H9 (cell line): ENCODE results near the gene ABCA1. TPM values are rescaled to one million over a fixed set of nuclear protein-coding genes. Genes with fewer than 3 reads are reported as not detected.

Experiments used
- DNase-seq: peaks from one replicate; pipeline ENCODE4 v3.0.0-alpha.2; 2017
- H2AFZ ChIP-seq: one replicate; pipeline ENCODE4 v1.6.1; 2013; ENCODE audit warnings: mild to moderate bottlenecking, low read length, control low read depth, moderate library complexity
- H2AK5ac ChIP-seq: 2 replicates; pipeline ENCODE4 v1.6.1; 2013; ENCODE audit warnings: low read length, control low read depth, mixed read lengths; ENCODE audit not compliant: insufficient read length
- H2BK120ac ChIP-seq: one replicate; pipeline ENCODE4 v1.6.1; 2013; ENCODE audit warnings: low read depth, mild to moderate bottlenecking, low read length, control low read depth, inconsistent platforms; ENCODE audit not compliant: poor library complexity, severe bottlenecking
- H2BK12ac ChIP-seq: 2 replicates; pipeline ENCODE4 v1.6.1; 2013; ENCODE audit warnings: low read length, control low read depth, mixed read lengths, low read depth; ENCODE audit not compliant: insufficient read length
- H2BK15ac ChIP-seq: 2 replicates; pipeline ENCODE4 v1.6.1; 2013; ENCODE audit warnings: low read depth, low read length, control low read depth
- H2BK20ac ChIP-seq: one replicate; pipeline ENCODE4 v1.6.1; 2013; ENCODE audit warnings: low read depth, mild to moderate bottlenecking, low read length, control low read depth, inconsistent platforms; ENCODE audit not compliant: poor library complexity, severe bottlenecking
- H2BK5ac ChIP-seq: 2 replicates; pipeline ENCODE4 v1.6.1; 2013; ENCODE audit warnings: low read length, control low read depth, mixed read lengths; ENCODE audit not compliant: insufficient read length
- H3K14ac ChIP-seq: 2 replicates; pipeline ENCODE4 v1.6.1; 2013; ENCODE audit warnings: low read length, control low read depth; ENCODE audit not compliant: insufficient read depth
- H3K18ac ChIP-seq: 2 replicates; pipeline ENCODE4 v1.6.1; 2013; ENCODE audit warnings: low read depth, mild to moderate bottlenecking, mixed read lengths, low read length, control low read depth; ENCODE audit not compliant: insufficient read length
- H3K23ac ChIP-seq: 2 replicates; pipeline ENCODE4 v1.6.1; 2013; ENCODE audit warnings: low read length, control low read depth, mixed read lengths, low read depth; ENCODE audit not compliant: insufficient read length
- H3K23me2 ChIP-seq: 2 replicates; pipeline ENCODE4 v1.6.1; 2013; ENCODE audit warnings: low read depth, mild to moderate bottlenecking, mixed read lengths, low read length, control low read depth; ENCODE audit not compliant: insufficient read length, poor library complexity, severe bottlenecking
- H3K27ac ChIP-seq: 2 replicates; pipeline ENCODE4 v1.5.1; 2013; ENCODE audit warnings: low read length, control low read depth, mixed read lengths, low read depth; ENCODE audit not compliant: insufficient read length
- H3K27me3 ChIP-seq: 2 replicates; pipeline ENCODE4 v1.6.1; 2013; ENCODE audit warnings: low read length, control low read depth, inconsistent platforms; ENCODE audit not compliant: insufficient read depth
- H3K4ac ChIP-seq: 2 replicates; pipeline ENCODE4 v1.6.1; 2013; ENCODE audit warnings: low read depth, mild to moderate bottlenecking, control low read depth, inconsistent platforms, low read length, moderate library complexity
- H3K4me1 ChIP-seq: 2 replicates; pipeline ENCODE4 v1.6.1; 2013; ENCODE audit warnings: low read length, control low read depth, inconsistent platforms; ENCODE audit not compliant: insufficient read depth
- H3K4me2 ChIP-seq: 2 replicates; pipeline ENCODE4 v1.6.1; 2013; ENCODE audit warnings: low read length, control low read depth, mixed read lengths; ENCODE audit not compliant: insufficient read length, insufficient read depth
- H3K56ac ChIP-seq: 2 replicates; pipeline ENCODE4 v1.6.1; 2013; ENCODE audit warnings: low read depth, mild to moderate bottlenecking, mixed read lengths, low read length, control low read depth; ENCODE audit not compliant: insufficient read length
- H3K79me1 ChIP-seq: 2 replicates; pipeline ENCODE4 v1.6.1; 2013; ENCODE audit warnings: low read depth, mild to moderate bottlenecking, moderate library complexity, low read length, control low read depth, inconsistent platforms; ENCODE audit not compliant: insufficient read depth, poor library complexity, severe bottlenecking
- H3K79me2 ChIP-seq: 2 replicates; pipeline ENCODE4 v1.6.1; 2013; ENCODE audit warnings: low read length, control low read depth, inconsistent platforms; ENCODE audit not compliant: insufficient read depth
- H3K9ac ChIP-seq: 2 replicates; pipeline ENCODE4 v1.6.1; 2013; ENCODE audit warnings: low read length, control low read depth, mixed read lengths; ENCODE audit not compliant: insufficient read length; ENCODE audit errors: extremely low read depth
- H3K9me3 ChIP-seq: one replicate; pipeline ENCODE4 v1.6.1; 2013; ENCODE audit warnings: low read depth, low read length, inconsistent platforms; ENCODE audit not compliant: control insufficient read depth
- H3T11ph ChIP-seq: one replicate; pipeline ENCODE4 v1.6.1; 2013; ENCODE audit warnings: mild to moderate bottlenecking, low read length, control low read depth, inconsistent platforms
- H4K20me1 ChIP-seq: one replicate; pipeline ENCODE4 v1.6.1; 2013; ENCODE audit not compliant: control insufficient read depth, insufficient read length, insufficient read depth
- H4K5ac ChIP-seq: 2 replicates; pipeline ENCODE4 v1.6.1; 2013; ENCODE audit warnings: low read depth, mild to moderate bottlenecking, mixed read lengths, low read length, control low read depth; ENCODE audit not compliant: insufficient read length
- H4K8ac ChIP-seq: replicated peaks from 2 replicates; pipeline ENCODE4 v1.6.1; 2013; ENCODE audit warnings: low read length, control low read depth, mixed read lengths, low read depth; ENCODE audit not compliant: insufficient read length
- H4K91ac ChIP-seq: 2 replicates; pipeline ENCODE4 v1.6.1; 2013; ENCODE audit warnings: low read depth, mild to moderate bottlenecking, moderate library complexity, mixed read lengths, low read length, control low read depth; ENCODE audit not compliant: insufficient read length
- H3K27ac Mint-ChIP-seq, 3 experiments: 2 replicates in 2 of 3; 3 replicates in 1 of 3; pipeline ENCODE4 v1.8.0; 2020 to 2021; ENCODE audit warnings: mixed read lengths in 3 of 3, mild to moderate bottlenecking in 1 of 3, moderate library complexity in 1 of 3
- H3K27me3 Mint-ChIP-seq: 2 replicates; pipeline ENCODE4 v1.8.0; 2021; ENCODE audit warnings: low read depth, mild to moderate bottlenecking, moderate library complexity, mixed read lengths
- H3K36me3 Mint-ChIP-seq, 3 experiments: 2 replicates in 2 of 3; 3 replicates in 1 of 3; pipeline ENCODE4 v1.8.0; 2020 to 2021; ENCODE audit warnings: low read depth in 3 of 3, mixed read lengths in 3 of 3; ENCODE audit not compliant: insufficient read depth in 1 of 3
- H3K4me1 Mint-ChIP-seq, 2 experiments: 2 replicates each; pipeline ENCODE4 v1.8.0; 2020; ENCODE audit warnings: mixed read lengths in 2 of 2
- H3K4me3 Mint-ChIP-seq, 2 experiments: 2 replicates in 1 of 2; 3 replicates in 1 of 2; pipeline ENCODE4 v1.8.0; 2020 to 2021; ENCODE audit warnings: mild to moderate bottlenecking in 2 of 2, mixed read lengths in 2 of 2, moderate library complexity in 1 of 2
- H3K9me3 Mint-ChIP-seq, 2 experiments: 2 replicates in 1 of 2; 3 replicates in 1 of 2; pipeline ENCODE4 v1.8.0; 2020; ENCODE audit warnings: mild to moderate bottlenecking in 2 of 2, mixed read lengths in 2 of 2, moderate library complexity in 1 of 2
- WGBS: extraction: QIAGEN DNeasy Blood & Tissue Kit; methylation state at CpG from one replicate; pipeline ENCODE4 v1.1.7; 2013; ENCODE audit warnings: missing lambda C conversion rate, low lambda C conversion rate, mixed read lengths; ENCODE audit not compliant: insufficient read length; ENCODE audit errors: extremely low coverage; 5-methylcytosine and 5-hydroxymethylcytosine counted together
- total RNA-seq: library from RNA; stranded (reverse); gene quantifications from 2 replicates; pipeline ENCODE4 v1.2.1, GENCODE V29; 2021
- TF ChIP-seq, protein P1 (sequence below): fragments of 200-600 bp; sonication (generic); conservative IDR thresholded peaks from 3 replicates; pipeline ENCODE4 v1.8.0; 2021; ENCODE audit warnings: antibody characterized with exemption, mild to moderate bottlenecking

ABCA1 gene
- total RNA-seq, 1 experiment from 2014 or later: 16.6 TPM

DNA sequence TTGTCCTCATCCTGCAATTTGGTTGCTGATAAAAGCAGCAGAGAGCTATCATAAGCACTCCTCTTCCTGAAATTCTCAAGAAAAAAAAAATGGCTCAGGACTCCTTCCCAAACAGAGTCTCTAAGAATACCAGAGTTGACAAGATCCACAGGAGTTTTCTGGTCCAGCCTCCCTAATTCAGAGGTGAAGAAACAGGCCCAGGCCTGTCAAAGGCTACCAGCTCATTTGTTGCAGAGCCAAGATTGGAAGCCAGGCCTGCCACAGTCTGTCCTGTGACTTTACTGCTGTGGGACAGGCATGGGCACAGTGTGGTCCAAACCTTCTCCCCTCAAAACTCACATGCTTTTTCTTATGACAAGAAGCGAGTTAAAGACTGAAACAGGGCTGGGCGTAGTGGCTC is 122.5 kb downstream of the ABCA1 start:
- no CpG with 5 or more reads among the region's 2 CpGs for WGBS
- Histone ChIP-seq H2BK12ac (no peak overlapping the region), H2BK120ac (no peak overlapping the region), H3K9ac (no peak overlapping the region), H3K79me1 (no peaks in the 10 kb centered on the region), H3K23me2 (no peaks in the 10 kb centered on the region), H2AFZ (no peak overlapping the region), H4K91ac (no peak overlapping the region), H2AK5ac (no peak overlapping the region), H3T11ph (no peak overlapping the region), H3K56ac (no peak overlapping the region), H2BK20ac (no peak overlapping the region), H4K20me1 (no peaks in the 10 kb centered on the region), H3K14ac (no peak overlapping the region), H3K4me1 (no peaks in the 10 kb centered on the region; the same call in 1 of the 2 replicates), H3K9me3 (no peaks in the 10 kb centered on the region), H4K8ac (no peak overlapping the region), H3K4ac (no peak overlapping the region), H4K5ac (no peak overlapping the region), H3K27me3 (no peaks in the 10 kb centered on the region), H2BK15ac (no peak overlapping the region), H3K4me2 (no peak overlapping the region), H3K18ac (no peak overlapping the region), H2BK5ac (no peak overlapping the region), H3K79me2 (no peaks in the 10 kb centered on the region), H3K23ac (no peak overlapping the region), H3K27ac (no peak overlapping the region)
- Mint-ChIP-seq H3K4me1 (no peaks in the 10 kb centered on the region), H3K4me3 (no peak overlapping the region), H3K36me3 (peaks cover 0 to 42% (median 33%) of the 10 kb centered on the region in 3 experiments; a peak in 5 of 7 replicates), H3K9me3 (no peaks in the 10 kb centered on the region), H3K27me3 (no peaks in the 10 kb centered on the region), H3K27ac (no peak overlapping the region)
- TF ChIP-seq, protein P1, sequence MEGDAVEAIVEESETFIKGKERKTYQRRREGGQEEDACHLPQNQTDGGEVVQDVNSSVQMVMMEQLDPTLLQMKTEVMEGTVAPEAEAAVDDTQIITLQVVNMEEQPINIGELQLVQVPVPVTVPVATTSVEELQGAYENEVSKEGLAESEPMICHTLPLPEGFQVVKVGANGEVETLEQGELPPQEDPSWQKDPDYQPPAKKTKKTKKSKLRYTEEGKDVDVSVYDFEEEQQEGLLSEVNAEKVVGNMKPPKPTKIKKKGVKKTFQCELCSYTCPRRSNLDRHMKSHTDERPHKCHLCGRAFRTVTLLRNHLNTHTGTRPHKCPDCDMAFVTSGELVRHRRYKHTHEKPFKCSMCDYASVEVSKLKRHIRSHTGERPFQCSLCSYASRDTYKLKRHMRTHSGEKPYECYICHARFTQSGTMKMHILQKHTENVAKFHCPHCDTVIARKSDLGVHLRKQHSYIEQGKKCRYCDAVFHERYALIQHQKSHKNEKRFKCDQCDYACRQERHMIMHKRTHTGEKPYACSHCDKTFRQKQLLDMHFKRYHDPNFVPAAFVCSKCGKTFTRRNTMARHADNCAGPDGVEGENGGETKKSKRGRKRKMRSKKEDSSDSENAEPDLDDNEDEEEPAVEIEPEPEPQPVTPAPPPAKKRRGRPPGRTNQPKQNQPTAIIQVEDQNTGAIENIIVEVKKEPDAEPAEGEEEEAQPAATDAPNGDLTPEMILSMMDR: no peak
- DNase-seq: no peak
